ENCODE results near the gene CTH. TPM values are rescaled to one million over a fixed set of nuclear protein-coding genes. Genes with fewer than 3 reads are reported as not detected.

CTH gene
- polyA plus RNA-seq, 3 donors: 0.16 to 1.5 (median 0.28) TPM

DNA sequence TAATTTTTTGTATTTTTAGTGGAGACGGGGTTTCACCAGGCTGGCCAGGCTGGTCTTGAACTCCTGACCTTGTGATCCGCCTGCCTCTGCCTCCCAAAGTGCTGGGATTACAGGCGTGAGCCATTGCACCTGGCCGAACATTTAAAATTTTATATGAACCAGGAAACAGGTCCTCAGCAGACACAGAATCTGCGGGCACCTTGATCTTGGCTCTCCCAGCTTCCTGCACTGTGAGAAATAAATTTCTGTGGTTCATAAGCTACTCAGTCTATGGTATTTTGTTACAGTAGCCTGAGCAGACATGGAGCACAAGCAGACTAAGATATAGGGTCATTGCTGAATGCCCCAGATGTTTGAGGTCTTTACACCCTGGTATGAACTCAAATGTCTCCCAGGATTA, 23.6 kb upstream of the CTH start:
- no peak overlapping the region for H3K9ac ChIP-seq (ENCODE audit: insufficient read depth, low read length, poor library complexity, severe bottlenecking)

DNA sequence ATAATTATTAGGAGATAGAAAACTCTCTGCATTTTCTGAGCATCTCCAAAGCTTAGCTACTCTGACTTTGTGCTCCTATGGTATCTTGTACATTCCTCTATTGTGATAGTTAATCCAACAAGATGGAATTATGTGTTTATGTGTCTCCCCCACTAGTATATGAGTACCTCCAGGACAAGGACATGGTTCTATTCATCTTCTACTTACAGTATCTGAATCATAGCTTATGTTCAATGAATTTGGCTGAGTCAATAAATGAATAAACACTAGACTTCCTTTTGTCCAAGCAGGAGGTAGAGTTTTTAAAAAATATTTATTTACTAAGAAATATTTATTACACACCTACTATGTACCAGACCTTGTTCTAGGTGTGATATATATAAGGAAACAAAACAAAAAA, 18.4 kb upstream of the CTH start:
- H3K36me3 Mint-ChIP-seq: no peaks in the 10 kb centered on the region
- Histone ChIP-seq H3K27me3 (ENCODE audit: control insufficient read depth in 2 of 2, insufficient read depth in 2 of 2, low read length in 2 of 2) (no peaks in the 10 kb centered on the region), H3K9ac (ENCODE audit: insufficient read depth, low read length, poor library complexity, severe bottlenecking) (no peak overlapping the region), H3K4me2 (replicated peaks; ENCODE audit: extremely low read depth, low read length, poor library complexity, severe bottlenecking) (no peak overlapping the region), H3K27ac (ENCODE audit: low read depth in 1 of 2, low read length in 2 of 2) (no peak overlapping the region), H2AFZ (ENCODE audit: insufficient read depth, low read depth, low read length, poor library complexity, severe bottlenecking) (no peak overlapping the region), H3K9me3 (replicated peaks in 1 of 2; ENCODE audit: control insufficient read depth in 1 of 2, insufficient read depth in 1 of 2, low read length in 2 of 2) (no peaks in the 10 kb centered on the region), H3K4me3 (replicated peaks in 1 of 3; ENCODE audit: low read depth in 2 of 3, low read length in 3 of 3) (no peak overlapping the region), H3K4me1 (ENCODE audit: control insufficient read depth in 1 of 2, insufficient read depth in 2 of 2, low read length in 2 of 2) (no peaks in the 10 kb centered on the region), H3K36me3 (replicated peaks in 1 of 2; ENCODE audit: control insufficient read depth in 1 of 2, insufficient read depth in 2 of 2, low read length in 2 of 2) (no peaks in the 10 kb centered on the region), H3K79me2 (ENCODE audit: insufficient read depth, low read length) (no peaks in the 10 kb centered on the region), H4K20me1 (ENCODE audit: insufficient read depth, low read length) (no peaks in the 10 kb centered on the region)
- H3K4me1 Mint-ChIP-seq: no peaks in the 10 kb centered on the region
- intact Hi-C loops (cut with micrococcal nuclease): no loop called here
- TF ChIP-seq, protein P1, sequence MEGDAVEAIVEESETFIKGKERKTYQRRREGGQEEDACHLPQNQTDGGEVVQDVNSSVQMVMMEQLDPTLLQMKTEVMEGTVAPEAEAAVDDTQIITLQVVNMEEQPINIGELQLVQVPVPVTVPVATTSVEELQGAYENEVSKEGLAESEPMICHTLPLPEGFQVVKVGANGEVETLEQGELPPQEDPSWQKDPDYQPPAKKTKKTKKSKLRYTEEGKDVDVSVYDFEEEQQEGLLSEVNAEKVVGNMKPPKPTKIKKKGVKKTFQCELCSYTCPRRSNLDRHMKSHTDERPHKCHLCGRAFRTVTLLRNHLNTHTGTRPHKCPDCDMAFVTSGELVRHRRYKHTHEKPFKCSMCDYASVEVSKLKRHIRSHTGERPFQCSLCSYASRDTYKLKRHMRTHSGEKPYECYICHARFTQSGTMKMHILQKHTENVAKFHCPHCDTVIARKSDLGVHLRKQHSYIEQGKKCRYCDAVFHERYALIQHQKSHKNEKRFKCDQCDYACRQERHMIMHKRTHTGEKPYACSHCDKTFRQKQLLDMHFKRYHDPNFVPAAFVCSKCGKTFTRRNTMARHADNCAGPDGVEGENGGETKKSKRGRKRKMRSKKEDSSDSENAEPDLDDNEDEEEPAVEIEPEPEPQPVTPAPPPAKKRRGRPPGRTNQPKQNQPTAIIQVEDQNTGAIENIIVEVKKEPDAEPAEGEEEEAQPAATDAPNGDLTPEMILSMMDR (IDR thresholded peaks at IDR 0.05): no peak
- DNase-seq: no peak
- no peak overlapping the region for H3K27ac Mint-ChIP-seq
- no peak overlapping the region for H3K4me3 Mint-ChIP-seq
- peaks cover 0 to 2% (median 0%) of the 10 kb centered on the region in 7 donors for H3K9me3 Mint-ChIP-seq
- H3K27me3 Mint-ChIP-seq (ENCODE audit: low read depth in 3 of 3): peaks cover 2 to 10% (median 5%) of the 10 kb centered on the region in 3 donors

More for the DNA sequence above, 23.6 kb upstream of the CTH start:
- no peak overlapping the region for H3K27ac ChIP-seq (ENCODE audit: low read depth in 1 of 2, low read length in 2 of 2)
- H2AFZ ChIP-seq (ENCODE audit: insufficient read depth, low read depth, low read length, poor library complexity, severe bottlenecking): no peak overlapping the region
- Mint-ChIP-seq H3K27me3 (ENCODE audit: low read depth in 3 of 3) (peaks cover 3 to 7% (median 5%) of the 10 kb centered on the region in 3 donors), H3K4me1 (peaks cover 6% of the 10 kb centered on the region), H3K9me3 (peaks cover 0 to 2% (median 0%) of the 10 kb centered on the region in 7 donors), H3K36me3 (no peaks in the 10 kb centered on the region), H3K27ac (no peak overlapping the region), H3K4me3 (no peak overlapping the region)
- H3K27me3 ChIP-seq (ENCODE audit: control insufficient read depth in 2 of 2, insufficient read depth in 2 of 2, low read length in 2 of 2): no peaks in the 10 kb centered on the region
- H3K4me3 ChIP-seq (replicated peaks in 1 of 3; ENCODE audit: low read depth in 2 of 3, low read length in 3 of 3): no peak overlapping the region
- no peaks in the 10 kb centered on the region for H4K20me1 ChIP-seq (ENCODE audit: insufficient read depth, low read length)
- WGBS (ENCODE audit: insufficient coverage): 95% methylated on average over 4 of the region's 5 CpGs
- no peak overlapping the region for H3K4me2 ChIP-seq (replicated peaks; ENCODE audit: extremely low read depth, low read length, poor library complexity, severe bottlenecking)
- no peaks in the 10 kb centered on the region for H3K9me3 ChIP-seq (replicated peaks in 1 of 2; ENCODE audit: control insufficient read depth in 1 of 2, insufficient read depth in 1 of 2, low read length in 2 of 2)
- no peaks in the 10 kb centered on the region for H3K4me1 ChIP-seq (ENCODE audit: control insufficient read depth in 1 of 2, insufficient read depth in 2 of 2, low read length in 2 of 2)
- no peaks in the 10 kb centered on the region for H3K36me3 ChIP-seq (replicated peaks in 1 of 2; ENCODE audit: control insufficient read depth in 1 of 2, insufficient read depth in 2 of 2, low read length in 2 of 2)
- intact Hi-C loops (cut with micrococcal nuclease): no loop called here
- no peaks in the 10 kb centered on the region for H3K79me2 ChIP-seq (ENCODE audit: insufficient read depth, low read length)
- TF ChIP-seq, protein P1 (IDR thresholded peaks at IDR 0.05): no peak
- DNase-seq: no peak

All from CD14-positive monocyte (primary cell).